GM18499 (cell line): Measurements from ENCODE around the gene SUSD1.

ENCODE experiments used
- ATAC-seq: cut with Tn5 transposase; IDR thresholded peaks from one replicate; pipeline ENCODE4 v1.9.1; 2021; ENCODE audit warnings: moderate number of reproducible peaks; ENCODE audit not compliant: insufficient read depth, unreplicated experiment

SUSD1 gene

GRCh38 chr9:111993319-111993718 is 181.8 kb downstream of the SUSD1 start:
- no peak for ATAC-seq

- peak; percentile 81 for ATAC-seq
Measured at GRCh38 chr9:111992523-111992922, 182.6 kb downstream of the SUSD1 start.

DNA sequence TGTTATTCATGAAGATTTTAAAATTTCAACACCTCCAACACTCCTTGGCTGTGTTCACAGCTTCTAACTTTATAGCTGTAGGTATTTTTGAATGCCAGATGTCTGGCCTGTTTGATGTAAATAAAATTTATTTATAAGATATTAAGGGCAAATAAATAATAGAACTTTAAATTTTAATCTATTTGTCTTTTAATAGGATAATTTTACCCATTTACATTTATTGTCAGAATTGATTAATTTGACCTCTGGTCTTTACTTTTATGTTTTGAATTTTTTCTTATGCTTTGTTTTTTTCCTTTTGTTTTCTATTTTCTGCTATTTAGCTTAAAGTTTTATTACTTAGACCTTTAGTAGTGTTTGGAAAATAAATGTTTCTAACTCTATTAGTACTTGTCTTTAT is 183.9 kb downstream of the SUSD1 start:
- ATAC-seq = no peak
